ENCODE results near the gene ITGAE.

Gene ITGAE

GRCh38 chr17:3766779-3767178 lies 34.2 kb downstream of the ITGAE start:
- H3K4me3 ChIP-seq (ENCODE audit: low read depth, low read length), result no peak overlapping the region
- ChIA-PET CTCF (interaction anchor here (1.0 kb wide), 1 partner anchor 29 kb away, joined by 3 read pairs; no protein-coding TSS in a partner anchor), POLR2A (no interaction called here)
- no peak for TF ChIP-seq CTCF (IDR thresholded peaks at IDR 0.05; ENCODE audit: insufficient read depth, low read length, missing control alignments)
- DNase-seq (ENCODE audit: low read depth, low spot score), result no peak

- TF ChIP-seq CTCF (IDR thresholded peaks at IDR 0.05; ENCODE audit: insufficient read depth, low read length, missing control alignments), result no peak
- ChIA-PET POLR2A (no interaction called here), CTCF (interaction anchor here (1.0 kb wide), 1 partner anchor 28 kb away, joined by 3 read pairs; no protein-coding TSS in a partner anchor)
- no peak overlapping the region for H3K4me3 ChIP-seq (ENCODE audit: low read depth, low read length)
- DNase-seq (ENCODE audit: low read depth, low spot score), result no peak
Measured at GRCh38 chr17:3765981-3766380, 35.0 kb downstream of the ITGAE start.

- CTCF ChIA-PET, result interaction anchor here (1.4 to 2.6 kb wide), 2 partner anchors 10 to 26 kb away, joined by 3 to 13 read pairs; no protein-coding TSS in a partner anchor
- no peak overlapping the region for H3K4me3 ChIP-seq (ENCODE audit: low read depth, low read length)
Measured at GRCh38 chr17:3763777-3764170, 37.2 kb downstream of the ITGAE start.

GRCh38 chr17:3762922-3763776 lies 37.8 kb downstream of the ITGAE start:
- DNase-seq (ENCODE audit: low read depth, low spot score), result no peak
- CTCF ChIA-PET, result interaction anchor here (1.4 to 2.6 kb wide), 2 partner anchors 10 to 25 kb away, joined by 3 to 13 read pairs; no protein-coding TSS in a partner anchor
- POLR2A ChIA-PET, result no interaction called here
- TF ChIP-seq CTCF (IDR thresholded peaks at IDR 0.05; ENCODE audit: insufficient read depth, low read length, missing control alignments), result no peak
- H3K4me3 ChIP-seq (ENCODE audit: low read depth, low read length), result no peak overlapping the region

More at GRCh38 chr17:3763777-3764170, 37.2 kb downstream of the ITGAE start:
- no peak for DNase-seq (ENCODE audit: low read depth, low spot score)
- no peak for TF ChIP-seq CTCF (IDR thresholded peaks at IDR 0.05; ENCODE audit: insufficient read depth, low read length, missing control alignments)
- POLR2A ChIA-PET, result no interaction called here

GRCh38 chr17:3761918-3762380 lies 39.0 kb downstream of the ITGAE start:
- no peak for DNase-seq (ENCODE audit: low read depth, low spot score)
- H3K4me3 ChIP-seq (ENCODE audit: low read depth, low read length), result no peak overlapping the region
- ChIA-PET CTCF (interaction anchor here (0.9 to 2.6 kb wide), 2 partner anchors 24 to 84 kb away, joined by 3 to 13 read pairs; partner anchors contain the start of gene NCBP3), POLR2A (no interaction called here)
- TF ChIP-seq CTCF (IDR thresholded peaks at IDR 0.05; ENCODE audit: insufficient read depth, low read length, missing control alignments), result no peak

All from AG04449 (cell line).